Measurements from ENCODE around the gene ATXN1. TPM values are rescaled to one million over a fixed set of nuclear protein-coding genes. Genes with fewer than 3 reads are reported as not detected.

Gene ATXN1
- 6.7 and 7.2 TPM in 2 replicates for total RNA-seq

GRCh38 chr6:16760516-16761470 is at the start of gene ATXN1:
Gene ATXN1, minus strand, starts transcription at chr6:16761460.

Data from mammary microvascular endothelial cell (primary cell).